HPDE6-E6E7 (cell line): ENCODE measurements around the gene P4HB.
A peak's percentile ranks its signal among the peaks of the same experiment; 100 is the strongest.

Source experiments
- DNase-seq: peaks from one replicate; pipeline ENCODE4 v3.0.0; 2011; ENCODE audit warnings: missing footprints; ENCODE audit errors: extremely low spot score

Gene P4HB

DNA sequence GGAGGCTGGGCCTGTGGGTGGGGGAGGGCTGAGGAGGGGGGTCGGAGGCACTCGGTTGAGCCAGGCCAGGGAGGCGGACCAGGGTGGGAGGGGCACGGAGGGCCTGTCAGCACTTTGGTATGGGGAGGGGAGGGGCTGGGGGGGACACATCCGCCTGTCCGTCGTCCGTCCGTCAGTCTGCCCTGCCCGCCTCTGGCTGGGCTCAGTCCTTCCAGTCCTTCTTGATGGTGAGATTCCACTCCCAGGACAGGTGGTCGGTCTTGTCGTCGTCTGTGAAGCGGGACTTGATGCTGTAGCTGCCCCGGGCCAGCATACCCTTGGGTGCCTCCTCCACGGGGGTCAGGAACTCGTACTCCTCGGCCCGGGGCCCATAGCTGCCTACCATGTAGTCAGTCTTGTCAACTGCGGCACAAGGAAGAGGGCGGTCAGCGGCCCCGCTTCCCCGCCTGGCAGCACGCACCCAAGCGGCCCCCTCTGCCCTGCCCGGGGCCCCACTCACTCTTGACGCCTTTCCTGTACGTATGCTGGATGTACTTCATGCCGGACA, 8.4 kb upstream of the P4HB start:
- no peak for DNase-seq

DNA sequence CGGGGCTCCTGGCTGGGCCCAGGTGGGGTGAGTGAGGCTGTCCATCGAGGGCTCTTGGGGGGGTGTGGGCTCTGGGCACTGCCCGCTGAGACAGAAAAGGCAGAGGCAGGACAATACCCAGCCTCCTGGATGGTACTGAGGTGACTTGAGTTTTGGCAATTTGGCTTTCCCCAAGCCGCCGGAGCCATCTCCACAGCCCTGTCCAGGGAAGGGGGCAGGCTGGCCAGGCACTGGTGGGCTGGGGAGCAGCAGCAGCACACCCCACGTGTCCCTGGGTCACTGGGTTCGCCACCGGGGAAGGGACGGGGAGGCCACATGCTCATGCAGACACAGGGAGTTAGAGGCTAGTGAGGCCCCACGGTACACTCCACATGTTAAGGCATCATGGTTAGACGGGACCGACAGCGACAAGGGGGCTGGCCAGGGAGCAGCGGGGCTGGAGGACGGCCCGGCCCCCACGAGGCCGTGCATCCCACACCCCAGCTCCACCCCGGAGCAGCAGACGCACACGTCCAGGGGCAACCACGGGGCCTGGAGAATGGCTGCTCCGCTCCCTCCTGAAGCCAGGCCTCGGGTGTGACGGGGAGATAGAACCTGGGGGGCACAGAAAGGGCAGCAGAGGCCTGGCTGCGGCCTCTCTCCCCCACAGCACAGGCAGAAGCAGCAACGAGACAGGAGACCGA, 7.8 kb upstream of the P4HB start:
- no peak for DNase-seq

- DNase-seq: no peak
Measured at GRCh38 chr17:81867170-81867990, 7.0 kb upstream of the P4HB start.

- DNase-seq: no peak
Measured at GRCh38 chr17:81866440-81867169, 6.3 kb upstream of the P4HB start.

DNA sequence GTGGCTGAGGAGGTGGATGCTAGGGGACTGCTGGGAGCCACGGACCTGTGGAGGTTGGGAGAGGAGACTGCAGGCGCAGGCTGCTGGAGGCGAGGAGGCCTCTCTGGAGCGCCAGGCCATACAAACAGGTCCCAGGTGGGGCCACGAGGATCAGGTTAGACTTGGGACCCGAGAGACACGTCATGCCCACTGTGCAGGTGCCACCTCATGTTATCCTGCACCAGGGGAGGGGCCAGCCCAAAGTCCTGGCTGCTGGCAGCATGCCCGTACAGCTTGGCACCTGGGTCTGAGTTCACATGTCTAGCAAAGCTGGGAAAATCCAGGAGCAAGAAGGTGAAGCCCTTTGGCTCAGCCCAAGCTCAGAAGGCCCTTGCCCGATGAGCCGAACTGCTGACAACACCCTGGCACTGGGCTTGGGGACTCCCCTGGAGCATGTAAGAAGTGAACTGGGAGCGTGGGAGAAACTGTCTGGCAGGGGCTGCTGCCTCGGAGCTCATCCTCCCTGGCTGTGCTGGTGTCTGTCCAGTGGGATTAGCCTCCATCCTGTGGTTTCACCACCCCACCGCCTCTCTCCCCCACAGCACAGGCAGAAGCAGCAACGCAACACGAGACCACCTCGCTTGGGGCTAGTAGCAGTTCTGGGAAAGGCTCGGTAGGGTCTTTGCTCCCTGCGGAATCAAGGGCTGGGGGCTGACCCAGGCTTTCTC, 5.6 kb upstream of the P4HB start:
- no peak for DNase-seq

DNA sequence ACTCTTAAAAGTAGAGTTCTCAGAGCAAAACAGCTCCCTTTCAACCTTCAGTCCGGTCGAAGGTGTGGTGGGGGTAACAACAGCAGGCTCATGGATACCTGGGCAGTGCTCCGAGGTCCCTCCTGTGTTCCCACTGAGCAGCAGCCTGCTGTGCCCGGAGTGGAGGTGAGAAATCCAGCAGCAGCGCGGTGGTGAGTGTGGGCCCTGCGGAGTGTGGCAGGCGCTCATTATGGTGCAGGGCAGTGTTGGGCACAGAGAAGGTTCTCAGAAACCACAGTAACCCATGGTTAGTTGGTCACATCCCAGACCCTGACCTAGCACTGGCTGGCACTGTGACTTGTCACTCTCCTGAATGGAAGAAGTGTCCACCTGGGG, 5.0 kb upstream of the P4HB start:
- no peak for DNase-seq

DNA sequence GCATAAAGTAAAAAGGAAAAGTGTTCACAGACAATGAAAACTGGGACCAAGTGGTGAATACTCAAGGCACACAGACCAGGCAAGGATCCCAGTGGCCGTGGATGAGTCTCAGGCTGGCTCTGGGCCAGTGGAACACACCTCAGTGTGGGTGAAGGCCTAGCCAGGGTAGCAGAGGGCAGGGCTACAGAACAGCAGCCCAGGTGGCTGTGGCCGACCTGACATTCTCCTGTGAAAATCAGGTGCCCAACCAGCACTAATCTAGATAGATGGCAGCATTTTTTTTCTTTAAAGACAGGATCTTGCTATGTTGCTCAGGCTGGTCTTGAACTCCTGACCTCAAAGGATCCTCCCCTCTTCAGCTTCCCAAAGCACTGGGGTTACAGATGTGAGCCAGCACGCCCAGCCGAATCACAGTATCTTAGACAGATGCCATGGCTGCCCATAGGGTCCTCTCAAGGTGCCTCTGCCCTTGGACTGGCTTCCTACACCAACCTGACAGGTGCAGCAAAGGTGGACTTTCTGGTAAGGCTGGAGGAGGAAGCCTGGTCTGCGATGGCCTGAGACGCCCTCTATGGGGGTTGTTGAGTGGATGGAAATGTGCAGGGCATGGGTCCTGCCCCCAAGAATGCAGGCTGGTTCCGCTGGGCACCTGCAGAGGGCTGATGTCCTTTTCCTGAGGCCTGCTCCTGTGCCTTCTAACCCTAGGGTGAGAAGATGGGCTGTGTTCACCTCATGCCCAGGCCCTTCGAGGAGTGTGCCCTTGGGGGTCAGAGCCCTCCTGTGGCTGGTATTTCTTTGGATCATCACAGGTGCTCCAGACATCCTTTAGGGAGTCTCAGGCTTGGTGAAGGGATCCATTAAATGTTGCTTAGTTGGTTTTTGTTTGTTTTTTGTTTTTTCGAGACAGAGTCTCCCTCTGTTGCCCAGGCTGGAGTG, 3.8 kb upstream of the P4HB start:
- DNase-seq: no peak

GRCh38 chr17:81863123-81863675, 2.9 kb upstream of the P4HB start:
- DNase-seq: no peak

- peak; percentile 100 for DNase-seq
Measured at GRCh38 chr17:81860756-81861568, 627 bp upstream of the P4HB start.

DNA sequence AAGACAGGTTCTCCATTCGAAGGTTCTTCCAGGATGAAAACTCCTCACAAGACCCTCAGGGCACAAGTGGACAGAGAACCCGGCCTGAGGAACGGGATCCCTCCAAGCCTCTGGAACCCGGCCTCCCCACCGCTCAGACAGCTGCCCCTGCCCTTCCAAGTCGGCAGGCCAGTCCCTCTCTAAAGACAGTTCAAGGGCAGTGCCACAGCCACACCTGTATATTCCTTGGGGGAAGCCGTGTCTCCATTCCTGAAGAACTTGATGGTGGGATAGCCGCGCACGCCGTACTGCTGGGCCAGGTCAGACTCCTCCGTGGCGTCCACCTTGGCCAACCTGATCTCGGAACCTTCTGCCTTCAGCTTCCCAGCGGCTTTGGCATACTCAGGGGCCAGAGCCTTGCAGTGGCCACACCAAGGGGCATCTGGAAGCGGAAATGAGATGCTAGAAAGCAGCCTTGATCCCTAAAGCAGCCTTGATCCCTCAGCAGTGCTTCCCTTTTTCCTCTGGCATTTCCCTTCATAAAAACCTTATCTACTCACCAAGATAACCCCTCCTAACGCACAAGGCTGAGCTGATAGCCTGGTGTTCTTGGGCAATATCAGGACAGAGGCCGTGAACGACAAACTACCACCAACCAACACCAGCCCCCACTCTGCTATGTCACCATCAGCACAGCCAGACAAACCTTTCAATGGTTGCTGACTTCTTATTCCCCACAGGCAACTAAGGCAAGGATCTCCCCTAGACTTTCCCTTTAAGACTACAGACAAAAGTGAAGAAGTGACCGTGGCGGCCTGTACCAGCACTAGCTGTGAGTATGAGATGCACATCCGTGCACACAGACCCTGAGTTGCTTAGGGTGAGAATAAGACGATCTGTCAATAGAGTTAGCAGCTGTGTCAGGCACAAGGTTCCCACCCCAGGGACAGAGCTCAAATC, 1.1 kb downstream of the P4HB start:
- DNase-seq: no peak

GRCh38 chr17:81858170-81858966, 2.0 kb downstream of the P4HB start:
- DNase-seq: no peak

GRCh38 chr17:81854974-81855774, 5.2 kb downstream of the P4HB start:
- DNase-seq: no peak

GRCh38 chr17:81852237-81852636, 8.1 kb downstream of the P4HB start:
- DNase-seq: no peak

- DNase-seq: no peak
Measured at GRCh38 chr17:81851423-81851822, 8.9 kb downstream of the P4HB start.

- no peak for DNase-seq
Measured at GRCh38 chr17:81849457-81849856, 10.9 kb downstream of the P4HB start.
